HG03025 (cell line): Measurements from ENCODE around the gene PSMB8.

Experiments
- ATAC-seq: cut with Tn5 transposase; IDR thresholded peaks from one replicate; pipeline ENCODE4 v1.9.1; 2021; ENCODE audit warnings: mild to moderate bottlenecking, moderate library complexity; ENCODE audit not compliant: unreplicated experiment, low FRiP score

PSMB8 gene

DNA sequence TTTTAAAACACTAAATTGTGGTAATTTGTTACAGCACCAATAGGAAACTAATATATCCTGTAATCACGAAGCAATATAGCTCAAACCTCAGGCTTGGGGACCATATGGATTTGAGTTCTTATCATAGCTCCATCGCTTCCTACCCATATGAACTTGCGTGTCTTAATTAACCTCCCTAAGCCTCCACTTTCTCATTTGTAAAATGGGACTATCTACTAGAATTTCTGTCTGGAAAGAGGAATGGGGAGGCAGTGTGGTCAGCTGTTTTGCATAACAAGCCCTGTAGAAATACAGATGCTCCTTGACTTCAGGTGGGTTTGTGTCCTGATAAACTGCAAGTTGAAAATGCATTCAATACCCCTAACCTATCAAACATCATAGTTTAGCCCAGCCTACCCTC is 44.1 kb downstream of the PSMB8 start:
- no peak for ATAC-seq

DNA sequence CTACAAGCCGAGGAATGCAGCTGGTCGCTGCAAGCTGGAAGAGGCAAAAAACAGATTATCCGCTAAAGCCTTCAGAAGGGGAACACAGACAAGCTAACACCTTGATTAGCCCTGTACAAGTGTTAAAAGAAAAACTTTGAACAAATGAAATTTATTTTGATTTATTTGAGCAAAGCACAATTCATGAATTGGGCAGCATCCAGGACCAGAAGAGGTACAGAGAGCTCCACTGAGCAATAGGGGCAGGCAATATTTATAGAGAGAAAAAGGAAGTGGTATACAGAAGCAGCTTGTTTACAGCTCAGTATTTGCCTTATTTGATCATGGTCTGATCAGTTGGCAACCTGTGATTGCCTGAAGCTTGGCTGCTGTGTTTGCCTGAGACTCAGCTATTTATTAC is 44.7 kb downstream of the PSMB8 start:
- no peak for ATAC-seq

DNA sequence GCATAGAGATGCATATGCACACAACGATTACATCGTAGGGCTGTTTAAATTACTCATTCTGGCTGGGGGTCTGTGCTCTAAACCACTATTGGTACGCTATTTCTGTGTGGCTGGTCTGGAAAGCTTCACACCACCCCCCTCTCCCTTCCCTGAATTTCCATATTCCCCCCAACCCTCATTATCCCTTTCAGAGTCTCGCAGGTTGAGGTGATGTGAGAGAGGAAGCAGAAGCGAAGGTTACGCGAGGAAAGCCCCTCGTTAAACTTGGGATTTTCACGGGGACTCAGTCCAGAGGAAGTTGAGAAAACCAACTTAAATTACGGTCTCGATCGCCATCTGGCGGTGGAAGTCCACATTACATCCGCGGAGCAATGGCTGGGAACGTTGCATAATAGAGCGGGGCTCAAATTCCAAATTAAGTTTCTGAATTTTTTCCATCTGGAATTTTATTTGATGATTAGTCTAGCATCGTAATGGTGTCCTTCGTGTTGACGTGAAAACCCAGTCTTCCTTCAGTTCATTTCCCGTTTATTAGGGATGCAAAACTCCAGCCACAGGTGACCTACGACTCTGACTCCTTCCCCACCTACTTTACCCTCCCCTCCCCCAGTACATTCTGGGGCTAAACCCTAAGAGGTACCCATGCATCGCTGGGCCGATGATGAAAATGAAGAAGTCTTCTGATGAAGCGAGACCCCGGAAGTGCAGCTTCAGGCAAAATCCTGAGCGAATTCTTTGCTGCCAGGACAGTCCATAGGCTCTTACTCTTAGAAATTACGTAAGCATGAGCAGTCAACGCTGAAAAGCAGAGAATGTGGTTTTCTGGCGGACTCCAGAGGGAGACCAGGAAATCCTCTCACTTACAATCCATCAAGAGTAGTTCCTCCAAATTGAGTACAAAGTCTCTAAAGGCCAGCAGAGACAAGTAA is 46.7 kb downstream of the PSMB8 start:
- ATAC-seq = no peak

DNA sequence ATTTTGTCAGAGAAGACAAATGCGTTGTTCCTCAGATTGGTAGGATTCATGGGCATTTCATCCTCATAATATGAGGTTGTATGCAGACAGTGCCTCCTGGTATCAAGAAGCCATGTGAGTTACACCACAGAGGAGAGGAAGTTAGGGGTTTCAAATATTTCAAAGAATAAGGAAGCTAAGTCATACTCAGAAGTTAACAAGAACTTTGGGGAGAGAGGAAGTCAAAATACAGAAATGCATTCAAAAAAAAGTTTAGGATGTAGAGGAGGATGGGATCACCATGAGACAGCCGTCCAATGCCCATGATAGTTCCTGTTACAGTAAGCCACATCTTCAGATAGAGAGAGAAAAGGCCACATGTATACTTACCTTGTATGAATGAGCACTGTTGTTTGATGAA is 49.3 kb downstream of the PSMB8 start:
- no peak for ATAC-seq

DNA sequence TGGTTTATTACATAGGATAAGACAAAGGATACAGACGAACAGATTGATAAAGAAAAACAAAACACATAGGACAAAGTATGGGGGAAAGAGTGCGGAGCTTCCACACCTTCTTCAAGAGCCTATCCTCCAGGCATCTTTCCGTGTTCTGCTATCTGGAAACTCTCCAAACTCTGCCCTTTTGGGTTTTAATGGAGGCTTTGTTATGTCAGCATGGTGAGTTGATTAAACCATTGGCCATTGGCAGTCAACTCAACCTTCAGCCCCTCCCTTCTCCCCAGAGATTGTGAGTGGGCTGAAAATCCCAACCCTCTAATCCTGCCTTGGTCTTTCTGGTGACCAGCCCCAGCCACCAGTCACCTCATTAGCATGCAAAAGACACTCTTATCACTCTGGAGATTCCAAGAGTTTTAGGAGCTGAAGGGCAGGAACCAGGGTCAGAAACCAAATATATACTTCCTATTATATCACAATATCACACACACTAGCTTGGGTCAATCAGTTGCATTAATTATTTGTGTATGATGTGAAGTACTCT is 50.9 kb downstream of the PSMB8 start:
- no peak for ATAC-seq
